Stimulated activated memory B cell treated with anti-CD40 and anti-IgM and Interleukin-4, amounts not matched to agents 10 μg/mL and 1 μg/mL and 100 μg/mL, for 72 hours (primary cell): ENCODE results near the gene TMUB1.

ENCODE experiments used
- ATAC-seq: fragments of 150-1000 bp; cut with Tn5 transposase; 2 replicates; pipeline ENCODE4 v1.10.0; 2021
- H3K27ac Mint-ChIP-seq: one replicate; pipeline ENCODE4 v1.8.0; 2022; ENCODE audit warnings: mild to moderate bottlenecking, mixed read lengths
- H3K27me3 Mint-ChIP-seq: one replicate; pipeline ENCODE4 v1.8.0; 2022; ENCODE audit warnings: mixed read lengths
- H3K36me3 Mint-ChIP-seq: one replicate; pipeline ENCODE4 v1.8.0; 2022; ENCODE audit warnings: mixed read lengths
- H3K4me1 Mint-ChIP-seq: one replicate; pipeline ENCODE4 v1.8.0; 2022; ENCODE audit warnings: mixed read lengths
- H3K4me3 Mint-ChIP-seq: one replicate; pipeline ENCODE4 v1.8.0; 2022; ENCODE audit warnings: mild to moderate bottlenecking, moderate library complexity, mixed read lengths
- H3K9me3 Mint-ChIP-seq: one replicate; pipeline ENCODE4 v1.8.0; 2022; ENCODE audit warnings: mixed read lengths

TMUB1 gene

DNA sequence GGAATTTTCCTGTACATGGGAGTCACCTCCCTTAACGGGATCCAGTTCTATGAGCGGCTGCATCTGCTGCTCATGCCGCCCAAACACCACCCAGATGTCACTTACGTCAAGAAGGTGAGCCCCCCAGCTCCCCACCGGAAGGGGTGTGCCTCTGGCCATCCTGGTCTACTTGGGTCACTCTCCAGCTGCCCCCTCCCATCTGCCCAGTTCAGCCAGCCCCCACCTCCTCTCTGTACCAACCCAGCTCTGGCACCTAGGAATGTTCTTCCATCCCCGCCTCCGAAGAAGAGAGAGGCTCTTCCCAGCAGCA is 7.7 kb downstream of the TMUB1 start:
- Mint-ChIP-seq H3K9me3 (no peaks in the 10 kb centered on the region), H3K4me3 (no peak overlapping the region), H3K4me1 (peaks cover 28% of the 10 kb centered on the region), H3K27ac (no peak overlapping the region), H3K27me3 (no peaks in the 10 kb centered on the region), H3K36me3 (peaks cover 41% of the 10 kb centered on the region)
- no peak for ATAC-seq

DNA sequence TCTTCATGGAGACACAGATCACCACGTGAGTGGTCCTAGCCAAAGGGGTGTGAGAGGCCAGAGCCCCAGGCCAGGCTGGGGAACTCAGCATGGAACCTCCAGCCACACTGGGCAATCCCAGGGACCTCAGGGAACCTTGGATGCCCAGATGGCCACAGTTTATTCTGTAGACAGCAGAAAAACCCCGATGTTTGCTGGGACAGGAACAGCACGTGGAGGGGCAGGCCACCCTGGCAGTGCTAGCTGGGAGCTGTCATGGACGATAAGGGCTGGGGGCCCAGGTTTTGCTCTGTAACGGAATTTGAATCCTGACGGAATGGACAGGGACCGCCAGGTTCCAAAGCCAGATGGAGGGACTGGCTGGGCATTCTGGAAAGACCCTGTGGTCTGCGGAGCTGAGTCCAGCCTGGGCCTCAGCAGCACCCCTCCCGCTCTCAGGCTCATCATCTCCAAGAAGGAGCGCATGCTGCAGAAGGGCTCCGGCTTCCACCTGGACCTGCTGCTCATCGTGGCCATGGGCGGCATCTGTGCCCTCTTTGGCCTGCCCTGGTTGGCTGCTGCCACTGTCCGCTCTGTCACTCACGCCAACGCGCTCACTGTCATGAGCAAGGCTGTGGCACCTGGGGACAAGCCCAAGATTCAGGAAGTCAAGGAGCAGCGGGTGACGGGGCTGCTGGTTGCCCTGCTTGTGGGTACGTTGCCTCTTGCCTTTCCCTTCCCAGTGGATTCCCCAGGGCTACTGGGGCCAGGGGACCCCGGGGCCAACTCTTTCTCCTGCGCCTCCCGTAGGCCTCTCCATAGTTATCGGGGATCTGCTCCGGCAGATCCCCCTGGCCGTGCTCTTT is 8.3 kb downstream of the TMUB1 start:
- Mint-ChIP-seq H3K27me3 (no peaks in the 10 kb centered on the region), H3K27ac (no peak overlapping the region), H3K4me1 (peaks cover 27% of the 10 kb centered on the region), H3K4me3 (no peak overlapping the region), H3K9me3 (no peaks in the 10 kb centered on the region), H3K36me3 (peaks cover 46% of the 10 kb centered on the region)
- ATAC-seq, result no peak

DNA sequence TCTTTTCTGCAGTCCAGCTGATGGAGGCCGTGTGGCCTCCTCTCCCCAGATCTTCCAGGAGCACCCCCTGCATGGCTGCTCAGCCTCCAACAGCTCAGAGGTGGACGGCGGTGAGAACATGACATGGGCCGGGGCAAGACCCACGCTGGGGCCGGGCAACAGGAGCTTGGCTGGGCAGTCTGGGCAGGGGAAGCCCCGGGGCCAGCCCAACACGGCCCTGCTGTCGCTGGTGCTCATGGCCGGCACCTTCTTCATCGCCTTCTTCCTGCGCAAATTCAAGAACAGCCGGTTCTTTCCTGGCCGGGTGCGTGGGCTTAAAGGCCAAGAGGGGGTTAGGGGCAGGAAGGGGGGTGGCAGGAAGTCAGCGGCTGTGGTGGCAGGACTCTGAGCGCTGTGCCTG is 9.3 kb downstream of the TMUB1 start:
- Mint-ChIP-seq H3K9me3 (no peaks in the 10 kb centered on the region), H3K36me3 (peaks cover 57% of the 10 kb centered on the region), H3K4me1 (peaks cover 17% of the 10 kb centered on the region), H3K27ac (no peak overlapping the region), H3K27me3 (no peaks in the 10 kb centered on the region), H3K4me3 (no peak overlapping the region)
- ATAC-seq, result no peak

DNA sequence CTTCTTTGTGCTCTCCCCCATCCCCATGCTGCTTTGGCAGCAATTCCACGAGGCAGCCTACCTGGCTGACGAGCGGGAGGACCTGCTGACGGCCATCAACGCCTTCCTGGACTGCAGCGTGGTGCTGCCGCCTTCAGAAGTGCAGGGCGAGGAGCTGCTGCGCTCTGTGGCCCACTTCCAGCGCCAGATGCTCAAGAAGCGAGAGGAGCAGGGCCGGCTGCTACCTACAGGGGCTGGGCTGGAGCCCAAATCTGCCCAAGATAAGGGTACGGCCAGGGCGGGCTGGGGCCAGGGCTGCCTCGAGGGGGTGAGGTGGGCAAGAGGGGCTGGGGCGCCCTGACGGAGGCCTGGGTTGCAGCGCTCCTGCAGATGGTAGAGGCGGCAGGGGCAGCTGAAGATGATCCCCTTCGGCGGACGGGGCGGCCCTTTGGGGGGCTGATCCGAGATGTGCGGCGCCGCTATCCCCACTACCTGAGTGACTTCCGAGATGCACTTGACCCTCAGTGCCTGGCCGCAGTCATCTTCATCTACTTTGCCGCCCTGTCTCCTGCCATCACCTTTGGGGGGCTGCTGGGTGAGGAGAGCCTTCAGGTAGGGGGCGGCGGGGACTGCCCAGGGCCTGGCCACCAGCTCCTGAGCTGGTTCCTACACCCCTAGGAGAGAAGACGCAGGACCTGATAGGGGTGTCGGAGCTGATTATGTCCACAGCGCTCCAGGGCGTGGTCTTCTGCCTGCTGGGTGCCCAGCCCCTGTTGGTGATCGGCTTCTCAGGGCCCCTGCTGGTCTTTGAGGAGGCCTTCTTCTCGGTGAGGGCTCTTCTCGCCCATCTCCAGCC is 12.0 kb downstream of the TMUB1 start:
- Mint-ChIP-seq H3K27me3 (no peaks in the 10 kb centered on the region), H3K27ac (no peak overlapping the region), H3K4me1 (no peaks in the 10 kb centered on the region), H3K4me3 (no peak overlapping the region), H3K36me3 (peaks cover 68% of the 10 kb centered on the region), H3K9me3 (no peaks in the 10 kb centered on the region)
- no peak for ATAC-seq

DNA sequence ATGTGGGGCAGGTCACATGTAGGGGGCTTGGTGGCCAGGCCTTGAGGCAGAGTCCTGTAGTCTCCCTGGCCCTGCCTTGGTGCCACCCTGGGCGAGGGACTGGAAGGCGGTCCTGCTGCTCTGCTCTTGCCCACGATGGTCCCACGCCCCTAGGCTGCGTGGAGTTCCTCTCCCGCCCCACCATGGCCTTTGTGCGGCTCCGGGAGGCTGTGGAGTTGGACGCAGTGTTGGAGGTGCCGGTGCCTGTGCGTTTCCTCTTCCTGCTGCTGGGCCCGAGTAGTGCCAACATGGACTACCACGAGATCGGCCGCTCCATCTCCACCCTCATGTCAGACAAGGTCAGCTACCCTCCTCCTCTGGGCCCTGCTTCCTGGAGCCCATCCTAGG is 12.7 kb downstream of the TMUB1 start:
- Mint-ChIP-seq H3K4me3 (no peak overlapping the region), H3K4me1 (peaks cover under 1% of the 10 kb centered on the region), H3K27ac (no peak overlapping the region), H3K36me3 (peaks cover 63% of the 10 kb centered on the region), H3K27me3 (no peaks in the 10 kb centered on the region), H3K9me3 (no peaks in the 10 kb centered on the region)
- ATAC-seq, result no peak

DNA sequence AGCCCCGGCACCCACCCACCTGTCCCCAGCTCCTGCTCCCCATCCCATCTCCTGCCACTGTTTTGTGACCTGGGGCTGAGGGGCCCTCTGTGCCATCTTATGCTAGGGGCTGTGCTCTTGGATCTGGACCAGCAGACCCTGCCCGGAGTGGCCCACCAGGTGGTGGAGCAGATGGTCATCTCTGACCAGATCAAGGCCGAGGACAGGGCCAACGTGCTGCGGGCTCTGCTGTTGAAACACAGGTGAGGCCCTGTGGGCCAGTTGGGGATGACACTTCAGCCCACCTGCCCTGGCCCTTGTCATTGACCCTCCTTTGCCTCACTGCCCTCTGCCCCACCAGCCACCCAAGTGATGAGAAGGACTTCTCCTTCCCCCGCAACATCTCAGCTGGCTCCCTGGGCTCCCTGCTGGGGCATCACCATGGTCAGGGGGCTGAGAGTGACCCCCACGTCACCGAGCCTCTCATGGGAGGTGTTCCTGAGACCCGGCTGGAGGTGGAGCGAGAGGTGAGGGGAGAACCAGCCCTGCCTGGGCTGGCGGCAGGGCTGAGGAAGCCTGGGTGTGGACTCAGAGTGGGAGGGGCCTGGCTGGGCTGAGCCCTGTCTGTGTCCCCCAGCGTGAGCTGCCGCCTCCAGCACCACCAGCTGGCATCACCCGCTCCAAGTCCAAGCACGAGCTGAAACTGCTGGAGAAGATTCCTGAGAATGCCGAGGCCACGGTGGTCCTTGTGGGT is 13.3 kb downstream of the TMUB1 start:
- H3K27ac Mint-ChIP-seq, result no peak overlapping the region
- H3K27me3 Mint-ChIP-seq, result no peaks in the 10 kb centered on the region
- no peak overlapping the region for H3K4me3 Mint-ChIP-seq
- H3K4me1 Mint-ChIP-seq, result peaks cover 4% of the 10 kb centered on the region
- H3K36me3 Mint-ChIP-seq, result peaks cover 62% of the 10 kb centered on the region
- H3K9me3 Mint-ChIP-seq, result no peaks in the 10 kb centered on the region
- ATAC-seq, result no peak

DNA sequence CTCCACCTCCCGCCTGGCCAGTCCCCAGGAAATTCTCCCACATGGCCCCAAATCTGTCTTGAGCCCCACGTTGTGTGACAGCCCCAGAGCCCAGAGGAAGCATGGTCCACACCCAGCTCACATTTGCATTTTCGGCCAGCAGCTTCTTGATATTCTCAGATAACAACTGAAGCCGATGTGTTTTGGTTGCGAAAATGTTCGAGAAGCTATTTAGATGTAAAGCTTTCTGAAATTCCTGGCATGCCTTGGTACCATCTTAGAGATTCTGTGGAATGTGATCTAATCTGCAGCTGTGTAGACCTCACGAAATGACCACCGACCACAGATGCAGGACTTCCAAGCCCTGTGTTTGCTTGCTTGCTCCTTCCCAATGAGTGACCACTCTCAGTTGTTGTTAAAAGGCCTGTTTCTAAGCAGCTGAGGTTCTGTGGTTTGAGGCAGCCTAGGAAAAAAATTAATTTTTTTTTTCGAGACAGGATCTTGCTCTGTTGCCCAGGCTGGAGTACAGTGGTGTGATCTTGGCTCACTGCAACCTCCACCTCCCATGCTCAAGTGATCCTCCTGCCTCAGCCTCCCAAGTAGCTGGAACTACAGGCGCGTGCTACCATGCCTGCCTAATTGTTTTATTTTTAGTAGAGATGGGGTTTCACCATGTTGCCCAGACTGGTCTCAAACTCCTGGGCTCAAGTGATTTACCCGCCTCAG is 15.1 kb downstream of the TMUB1 start:
- Mint-ChIP-seq H3K27ac (no peak overlapping the region), H3K4me3 (no peak overlapping the region), H3K9me3 (no peaks in the 10 kb centered on the region)

DNA sequence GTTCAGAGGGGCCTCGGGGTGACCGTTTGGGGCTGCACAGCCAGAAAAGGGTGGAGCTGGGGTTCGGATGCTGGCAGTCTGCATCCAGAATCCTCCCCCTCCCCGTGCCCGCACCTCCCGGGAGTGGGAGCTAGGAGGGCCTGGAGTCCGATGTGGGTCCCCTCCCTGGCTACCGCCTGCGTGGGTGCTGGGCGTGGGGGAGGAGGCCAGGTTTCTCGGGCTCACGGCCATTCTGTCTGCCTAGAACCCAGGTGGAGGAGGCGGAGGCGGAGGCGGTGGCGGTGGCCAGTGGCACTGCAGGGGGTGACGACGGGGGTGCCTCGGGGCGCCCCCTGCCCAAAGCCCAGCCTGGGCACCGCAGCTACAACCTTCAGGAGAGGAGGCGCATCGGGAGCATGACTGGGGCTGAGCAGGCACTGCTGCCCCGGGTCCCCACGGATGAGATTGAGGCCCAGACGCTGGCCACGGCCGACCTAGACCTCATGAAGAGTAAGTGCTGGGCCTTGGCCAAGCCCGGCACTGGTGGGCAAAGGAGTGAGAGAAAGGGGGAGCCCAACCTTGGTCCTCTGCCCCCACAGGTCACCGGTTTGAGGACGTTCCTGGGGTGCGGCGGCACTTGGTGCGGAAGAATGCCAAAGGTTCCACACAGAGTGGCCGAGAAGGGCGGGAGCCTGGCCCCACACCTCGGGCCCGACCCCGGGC is 16.9 kb downstream of the TMUB1 start:
- peak; percentile 25 for ATAC-seq
- H3K4me1 Mint-ChIP-seq, result peaks cover 10% of the 10 kb centered on the region
- H3K36me3 Mint-ChIP-seq, result peaks cover 51% of the 10 kb centered on the region
- H3K4me3 Mint-ChIP-seq, result no peak overlapping the region
- no peaks in the 10 kb centered on the region for H3K27me3 Mint-ChIP-seq
- no peaks in the 10 kb centered on the region for H3K9me3 Mint-ChIP-seq
- no peak overlapping the region for H3K27ac Mint-ChIP-seq

More for the DNA sequence above, 15.1 kb downstream of the TMUB1 start:
- no peak for ATAC-seq
- Mint-ChIP-seq H3K4me1 (peaks cover 4% of the 10 kb centered on the region), H3K36me3 (peaks cover 63% of the 10 kb centered on the region), H3K27me3 (no peaks in the 10 kb centered on the region)

DNA sequence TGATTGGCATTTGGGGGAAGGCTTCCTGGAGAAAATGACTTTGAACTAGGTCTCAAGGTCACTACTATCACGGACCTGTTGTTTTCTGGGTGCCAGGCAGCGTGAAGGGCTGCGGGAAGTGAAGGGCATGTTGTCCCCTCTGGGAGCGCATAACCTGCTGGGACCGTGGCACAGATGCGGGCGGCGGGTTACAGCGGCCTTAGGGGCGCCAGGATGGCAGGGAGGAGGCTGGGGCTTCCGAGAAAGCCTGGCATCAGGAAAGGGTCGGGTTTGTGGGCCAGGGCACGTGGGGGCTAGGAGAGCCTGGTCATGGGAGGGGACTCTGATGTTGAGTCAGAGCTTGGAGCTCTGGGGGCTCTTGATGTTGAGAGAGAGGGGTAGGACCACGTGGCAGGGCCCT is 17.8 kb downstream of the TMUB1 start:
- Mint-ChIP-seq H3K27ac (no peak overlapping the region), H3K9me3 (no peaks in the 10 kb centered on the region), H3K36me3 (peaks cover 44% of the 10 kb centered on the region), H3K4me3 (no peak overlapping the region), H3K27me3 (no peaks in the 10 kb centered on the region), H3K4me1 (peaks cover 19% of the 10 kb centered on the region)
- no peak for ATAC-seq

DNA sequence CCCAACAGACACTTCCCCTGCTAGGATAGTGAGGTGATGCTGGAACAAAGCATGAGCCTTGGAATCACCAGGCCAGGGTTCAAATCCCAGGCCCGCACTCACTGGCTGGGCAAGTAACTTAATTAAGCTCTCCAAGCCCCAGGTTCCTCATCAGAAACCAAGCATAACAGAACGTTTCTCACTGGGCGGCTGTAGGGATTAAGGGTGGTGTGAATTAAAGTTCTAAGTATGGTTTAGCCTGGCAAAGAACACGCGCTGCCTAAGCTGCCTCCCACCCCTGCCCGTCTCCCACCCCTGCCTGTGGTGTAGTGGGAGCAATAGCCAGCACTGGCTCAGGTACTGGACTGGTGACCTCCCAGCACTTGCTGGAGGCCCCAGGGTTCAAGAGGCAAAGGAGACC is 18.3 kb downstream of the TMUB1 start:
- no peak overlapping the region for H3K27ac Mint-ChIP-seq
- no peak for ATAC-seq
- peaks cover 24% of the 10 kb centered on the region for H3K4me1 Mint-ChIP-seq
- no peaks in the 10 kb centered on the region for H3K9me3 Mint-ChIP-seq
- H3K4me3 Mint-ChIP-seq, result no peak overlapping the region
- H3K36me3 Mint-ChIP-seq, result peaks cover 39% of the 10 kb centered on the region
- no peaks in the 10 kb centered on the region for H3K27me3 Mint-ChIP-seq

DNA sequence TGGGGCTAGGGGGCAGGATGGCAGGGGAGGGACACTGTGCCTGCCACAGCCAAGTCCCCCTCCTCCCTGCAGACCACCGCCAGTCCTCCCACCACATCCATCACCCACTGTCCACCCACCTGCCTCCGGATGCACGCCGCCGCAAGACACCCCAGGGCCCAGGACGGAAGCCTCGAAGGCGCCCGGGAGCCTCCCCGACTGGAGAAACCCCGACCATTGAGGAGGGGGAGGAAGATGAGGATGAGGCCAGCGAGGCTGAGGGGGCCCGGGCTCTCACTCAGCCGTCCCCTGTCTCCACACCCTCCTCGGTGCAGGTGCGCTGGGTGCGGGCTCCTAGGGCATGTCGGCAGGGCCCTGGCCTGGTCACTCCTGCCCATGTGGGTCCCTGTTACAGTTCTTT is 18.8 kb downstream of the TMUB1 start:
- H3K9me3 Mint-ChIP-seq, result no peaks in the 10 kb centered on the region
- H3K36me3 Mint-ChIP-seq, result peaks cover 33% of the 10 kb centered on the region
- H3K27ac Mint-ChIP-seq, result no peak overlapping the region
- no peaks in the 10 kb centered on the region for H3K27me3 Mint-ChIP-seq
- H3K4me3 Mint-ChIP-seq, result no peak overlapping the region
- ATAC-seq, result no peak
- peaks cover 25% of the 10 kb centered on the region for H3K4me1 Mint-ChIP-seq

DNA sequence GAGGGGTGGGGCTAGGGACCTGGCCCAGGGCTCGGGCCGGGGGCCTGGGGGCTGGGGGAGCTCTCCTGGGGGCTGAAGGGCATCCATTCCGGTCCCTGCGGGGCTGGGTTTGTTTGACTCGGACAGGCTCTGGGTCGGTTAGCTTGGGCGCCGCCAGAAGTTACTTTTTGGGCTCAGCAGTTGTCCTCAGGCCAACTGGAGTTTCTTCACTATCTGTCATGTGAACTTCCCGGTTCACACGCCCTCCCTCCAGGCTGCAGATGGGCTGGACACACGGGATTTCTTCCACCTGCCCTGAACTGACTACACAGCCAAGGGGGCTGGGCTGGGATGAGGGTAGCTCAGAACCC is 20.1 kb downstream of the TMUB1 start:
- Mint-ChIP-seq H3K36me3 (peaks cover 25% of the 10 kb centered on the region), H3K9me3 (no peaks in the 10 kb centered on the region), H3K4me3 (no peak overlapping the region), H3K27me3 (no peaks in the 10 kb centered on the region), H3K4me1 (peaks cover 36% of the 10 kb centered on the region), H3K27ac (no peak overlapping the region)
- ATAC-seq, result no peak

DNA sequence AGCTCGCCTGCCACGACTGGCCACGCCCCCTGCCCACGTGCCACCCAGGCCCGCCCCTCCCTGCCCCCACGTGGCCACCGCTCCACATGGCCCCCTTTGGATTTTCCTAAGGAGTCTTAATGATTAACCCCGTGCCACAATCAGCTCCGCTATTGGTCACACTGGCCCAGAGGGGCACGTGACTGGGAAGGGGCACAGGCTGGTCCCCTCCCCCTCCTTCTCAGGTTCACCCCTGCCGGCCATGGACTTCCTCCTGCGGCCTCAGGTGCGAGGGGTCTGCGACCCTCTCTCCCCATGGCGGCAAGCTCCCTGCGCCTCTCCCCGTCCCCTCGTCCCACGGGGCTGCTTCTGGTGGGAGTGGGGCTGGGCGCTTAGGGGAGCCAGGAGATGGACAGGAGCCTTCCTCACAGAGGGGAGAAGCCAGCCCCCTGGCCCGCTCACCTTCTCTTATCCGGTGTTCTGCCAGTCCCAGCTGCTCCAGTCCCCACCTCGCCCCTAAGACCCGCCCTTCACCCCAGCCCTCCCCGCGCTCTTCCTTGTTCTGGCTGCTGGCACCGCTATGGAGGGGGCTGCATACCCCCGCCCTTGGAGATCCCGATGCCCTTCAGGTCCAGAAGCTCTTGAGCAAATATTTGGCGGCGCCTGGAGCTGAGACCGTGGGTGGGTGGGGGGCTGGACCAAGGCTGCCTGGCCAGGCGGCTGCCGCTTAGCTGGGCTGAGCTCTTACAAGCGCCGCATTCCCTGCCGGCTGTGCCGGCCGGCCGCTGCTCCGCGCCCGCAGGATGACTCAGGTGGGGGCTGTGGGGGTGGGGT is 20.7 kb downstream of the TMUB1 start:
- Mint-ChIP-seq H3K36me3 (peaks cover 19% of the 10 kb centered on the region), H3K9me3 (no peaks in the 10 kb centered on the region), H3K4me3 (no peak overlapping the region), H3K27ac (no peak overlapping the region), H3K27me3 (no peaks in the 10 kb centered on the region), H3K4me1 (peaks cover 37% of the 10 kb centered on the region)
- ATAC-seq, result no peak

DNA sequence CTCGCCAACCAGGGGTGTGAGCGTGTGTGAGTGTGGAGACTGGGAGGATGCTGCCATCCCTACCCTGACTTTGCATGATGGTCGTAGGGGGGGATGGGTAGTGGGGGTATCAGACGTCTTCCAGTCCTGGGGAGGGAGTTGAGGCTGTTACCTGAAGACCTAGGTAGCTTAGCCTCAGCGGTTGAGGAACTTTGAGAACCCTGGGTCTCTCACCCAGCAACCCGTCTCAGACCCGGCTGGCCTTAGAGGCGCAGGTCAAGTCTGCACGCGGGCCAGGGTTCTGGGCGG is 21.2 kb downstream of the TMUB1 start:
- Mint-ChIP-seq H3K27ac (no peak overlapping the region), H3K4me1 (peaks cover 43% of the 10 kb centered on the region), H3K4me3 (peak overlapping the region; percentile 88), H3K36me3 (peaks cover 16% of the 10 kb centered on the region), H3K27me3 (no peaks in the 10 kb centered on the region), H3K9me3 (no peaks in the 10 kb centered on the region)
- ATAC-seq, result no peak
